Hypothalamus (tissue), 51 donors: Measurements from ENCODE around the gene PSMD3.

Experiments
- DNase-seq, 51 donors: peaks; one replicate each; lab custom pipeline; 2025; lab: John Stamatoyannopoulos, UW

The PSMD3 gene

DNA sequence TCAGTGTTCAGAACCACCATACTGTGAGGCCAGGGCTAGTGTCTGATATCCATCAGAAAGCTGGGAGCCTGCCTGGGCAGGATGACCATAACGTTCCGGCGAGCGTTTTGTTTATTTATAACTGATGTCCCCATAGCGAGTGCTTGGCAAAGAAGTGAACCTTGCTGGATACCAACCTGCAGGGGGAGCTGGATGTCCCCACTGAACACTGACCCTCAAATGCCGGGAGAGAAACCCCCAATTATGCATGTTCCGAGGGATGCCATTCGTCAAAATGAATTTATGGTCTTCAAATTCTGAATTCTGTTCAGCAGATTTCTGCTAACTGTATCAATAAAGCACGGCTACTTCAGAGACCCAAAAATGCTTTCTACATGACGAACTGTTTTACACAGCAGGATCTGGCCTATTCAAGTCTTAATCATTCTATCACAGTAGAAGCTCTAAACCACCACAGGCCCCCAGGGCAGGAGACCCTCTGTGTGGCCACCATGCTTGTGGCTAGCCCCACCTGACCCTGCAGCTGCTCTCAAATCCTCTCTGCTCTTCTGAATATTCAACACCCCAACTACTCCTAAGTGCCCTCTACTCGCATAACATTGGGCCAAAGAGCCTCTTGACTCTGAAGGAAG, 58.4 kb downstream of the PSMD3 start:
- peak in 14 of 51 donors; percentile 7 to 39 (median 20) for DNase-seq

DNA sequence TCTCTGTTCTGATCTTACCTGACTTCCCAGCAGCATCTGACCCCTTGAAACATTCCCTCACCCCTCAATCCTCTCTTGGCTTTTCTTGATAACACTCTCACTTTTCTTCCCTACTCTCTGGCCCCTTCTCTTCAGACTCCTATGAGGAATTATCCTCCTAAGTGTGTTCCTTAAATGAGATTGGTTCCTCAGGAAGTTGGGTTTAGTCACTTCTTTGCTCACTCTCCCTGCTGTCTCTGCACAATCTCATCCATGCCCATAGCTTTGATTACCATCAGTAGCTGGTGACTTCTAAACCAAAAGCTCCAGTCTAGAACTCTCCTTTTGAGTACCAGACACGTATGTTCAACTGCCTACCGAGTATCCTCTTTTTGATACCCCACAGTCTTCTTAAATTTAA, 60.6 kb downstream of the PSMD3 start:
- DNase-seq = no peak
